ENCODE results near the gene GLDN.

DNA sequence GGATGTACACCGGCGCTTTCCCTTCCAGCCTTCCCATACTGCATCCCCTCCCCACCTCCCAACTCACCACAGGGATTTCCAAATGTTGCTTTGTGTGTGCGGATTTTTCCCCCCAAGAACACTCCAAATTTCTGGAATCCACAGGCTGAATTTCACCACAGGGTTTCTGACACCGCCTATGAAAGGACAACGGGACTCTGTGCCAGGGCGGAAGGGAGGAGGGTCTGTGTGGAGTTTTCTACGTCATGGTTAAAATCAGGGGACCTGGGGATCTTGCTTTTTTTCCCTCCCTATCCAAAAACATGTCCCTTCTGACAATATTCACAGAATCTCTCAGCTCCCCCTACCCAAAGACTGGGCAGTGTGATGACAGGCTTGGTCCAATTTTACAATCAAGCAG lies 17.7 kb upstream of the GLDN start:
- TF ChIP-seq, protein P1, sequence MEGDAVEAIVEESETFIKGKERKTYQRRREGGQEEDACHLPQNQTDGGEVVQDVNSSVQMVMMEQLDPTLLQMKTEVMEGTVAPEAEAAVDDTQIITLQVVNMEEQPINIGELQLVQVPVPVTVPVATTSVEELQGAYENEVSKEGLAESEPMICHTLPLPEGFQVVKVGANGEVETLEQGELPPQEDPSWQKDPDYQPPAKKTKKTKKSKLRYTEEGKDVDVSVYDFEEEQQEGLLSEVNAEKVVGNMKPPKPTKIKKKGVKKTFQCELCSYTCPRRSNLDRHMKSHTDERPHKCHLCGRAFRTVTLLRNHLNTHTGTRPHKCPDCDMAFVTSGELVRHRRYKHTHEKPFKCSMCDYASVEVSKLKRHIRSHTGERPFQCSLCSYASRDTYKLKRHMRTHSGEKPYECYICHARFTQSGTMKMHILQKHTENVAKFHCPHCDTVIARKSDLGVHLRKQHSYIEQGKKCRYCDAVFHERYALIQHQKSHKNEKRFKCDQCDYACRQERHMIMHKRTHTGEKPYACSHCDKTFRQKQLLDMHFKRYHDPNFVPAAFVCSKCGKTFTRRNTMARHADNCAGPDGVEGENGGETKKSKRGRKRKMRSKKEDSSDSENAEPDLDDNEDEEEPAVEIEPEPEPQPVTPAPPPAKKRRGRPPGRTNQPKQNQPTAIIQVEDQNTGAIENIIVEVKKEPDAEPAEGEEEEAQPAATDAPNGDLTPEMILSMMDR (IDR thresholded peaks at IDR 0.05) = no peak
- no peak for TF ChIP-seq POLR2A (IDR thresholded peaks at IDR 0.05)
